ENCODE data around the gene TMEM184A.

Gene TMEM184A

GRCh38 chr7:1567049-1567771, 11.2 kb upstream of the TMEM184A start:
- no peak for DNase-seq

DNA sequence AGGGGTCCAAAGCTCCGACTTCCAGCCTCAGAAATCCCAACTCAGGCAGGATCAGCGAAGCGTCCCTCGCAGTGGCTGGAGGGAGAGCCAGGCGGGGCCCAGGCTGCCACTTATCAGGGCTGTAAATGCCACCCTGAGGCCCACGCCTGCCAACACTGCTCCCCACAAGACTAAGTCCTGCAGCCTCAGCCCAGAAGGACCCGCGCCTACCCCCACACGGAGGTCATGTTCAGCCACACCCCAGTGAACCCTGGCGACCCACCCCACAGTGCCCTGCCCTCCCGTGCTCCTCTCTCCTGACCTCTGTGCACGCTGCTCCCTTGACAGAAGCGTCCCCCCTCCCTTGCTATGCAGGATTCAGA, 10.7 kb upstream of the TMEM184A start:
- DNase-seq, result no peak

DNA sequence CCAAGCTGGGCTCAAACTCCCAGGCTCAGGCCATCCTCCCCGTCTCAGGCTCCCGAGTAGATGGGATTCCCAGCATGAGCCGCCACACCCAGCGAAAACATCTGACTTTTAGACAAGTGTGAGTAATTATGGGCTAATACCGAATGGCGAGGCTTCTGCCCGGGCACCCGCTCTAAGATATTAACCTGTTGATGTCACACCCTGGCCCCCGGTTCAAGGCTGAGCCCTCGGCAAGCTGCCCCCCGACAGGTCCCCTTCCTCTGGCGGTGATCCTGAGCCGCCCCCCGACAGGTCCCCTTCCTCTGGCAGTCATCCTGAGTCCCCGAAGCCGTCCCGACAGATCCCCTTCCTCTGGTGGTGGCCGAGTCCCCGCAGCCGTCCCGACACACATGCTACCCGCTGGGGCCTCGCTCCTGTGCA, 8.6 kb upstream of the TMEM184A start:
- no peak for DNase-seq

DNA sequence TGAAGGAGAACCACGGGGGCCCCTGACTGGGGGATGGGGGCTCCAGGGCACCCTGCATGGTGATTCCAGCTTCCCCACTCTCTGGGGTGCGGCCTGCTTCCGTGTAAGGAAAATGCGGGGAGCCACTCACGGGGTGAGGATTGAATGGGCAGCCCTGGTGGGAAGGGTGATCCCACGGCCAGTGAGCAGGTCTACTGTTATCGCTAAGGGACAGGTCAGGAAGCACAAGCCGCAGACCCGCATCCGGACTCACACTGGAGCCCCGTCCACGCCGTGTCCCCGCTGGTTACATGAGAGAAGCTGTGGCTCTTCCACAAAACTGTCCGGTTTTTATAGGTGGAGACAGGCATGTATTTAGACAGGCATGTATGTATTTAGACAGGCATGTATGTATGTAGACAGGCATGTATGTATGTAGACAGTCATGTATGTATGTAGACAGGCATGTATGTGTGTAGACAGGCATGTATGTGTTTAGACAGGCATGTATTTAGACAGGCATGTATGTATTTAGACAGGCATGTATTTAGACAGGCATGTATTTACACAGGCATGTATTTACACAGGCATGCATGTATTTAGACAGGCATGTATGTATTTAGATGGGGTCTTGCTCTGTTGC, 8.1 kb upstream of the TMEM184A start:
- DNase-seq, result no peak

- peak; percentile 50 for DNase-seq
These were observed 6.6 kb upstream of the TMEM184A start for GRCh38 chr7:1562597-1563051.

DNA sequence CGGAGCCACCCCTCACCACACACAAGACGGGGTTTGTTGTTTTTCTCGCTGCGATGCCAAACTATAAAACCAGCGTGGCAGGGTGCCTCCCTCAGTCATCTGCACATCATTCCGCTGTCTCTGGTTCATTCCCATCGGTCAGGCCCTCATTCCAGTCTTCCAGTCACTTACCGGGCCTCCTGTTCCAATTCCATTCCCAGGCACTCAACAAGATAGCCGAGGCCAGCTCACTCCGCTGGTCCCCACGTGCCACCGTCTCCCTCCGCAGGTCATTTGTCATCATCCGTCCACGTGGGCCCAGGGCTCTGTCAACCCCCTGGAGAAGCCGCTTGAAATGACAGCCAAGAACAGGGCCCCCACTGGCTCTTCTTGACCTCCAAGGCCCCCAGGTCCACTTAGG, 6.1 kb upstream of the TMEM184A start:
- peak; percentile 43 for DNase-seq

DNA sequence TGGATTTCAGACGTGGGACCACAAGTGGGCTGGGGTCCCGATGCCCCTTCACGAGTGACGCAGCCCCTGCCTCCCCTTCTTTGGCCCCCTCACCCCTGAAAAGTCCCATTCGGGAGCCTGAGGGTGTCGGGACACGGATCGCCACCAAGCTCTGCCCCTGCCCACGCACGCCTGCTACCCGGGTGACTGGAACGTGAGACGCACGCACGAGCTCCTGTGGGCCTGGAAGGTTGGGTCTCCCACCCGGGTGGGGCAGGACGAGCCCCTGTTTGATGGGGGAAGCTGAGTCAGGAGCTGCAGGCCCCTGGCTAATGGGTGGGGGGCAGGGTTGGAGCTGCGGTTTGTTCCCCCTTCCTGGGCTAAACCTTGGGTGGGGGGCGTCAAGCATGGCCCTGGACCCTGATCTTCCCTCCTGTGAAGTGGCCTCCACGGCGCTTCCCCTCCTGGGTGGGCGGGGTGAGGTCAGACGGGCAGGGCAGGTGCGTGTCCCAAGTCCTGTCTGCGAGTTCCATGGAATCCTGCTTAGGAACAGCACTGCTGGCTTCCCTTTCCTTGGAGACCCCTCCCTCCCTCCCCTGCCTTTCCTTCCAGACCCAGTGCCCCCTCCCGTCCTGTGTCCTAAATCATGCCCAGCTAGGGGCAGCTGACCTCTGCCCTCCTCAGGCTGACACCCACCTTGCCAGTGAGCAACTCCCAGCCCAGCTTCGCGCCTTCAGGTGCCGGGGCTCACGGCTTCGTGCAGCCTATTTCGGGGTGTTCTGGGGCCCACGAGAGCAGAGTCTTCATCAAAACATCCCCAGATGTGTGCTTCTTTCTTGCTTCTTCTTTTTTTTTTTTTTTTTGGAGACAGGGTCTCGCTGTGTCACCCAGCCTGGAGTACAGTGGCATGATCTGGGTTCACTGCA, 5.3 kb upstream of the TMEM184A start:
- DNase-seq, result no peak

GRCh38 chr7:1560620-1561031, 4.6 kb upstream of the TMEM184A start:
- no peak for DNase-seq

- no peak for DNase-seq
These were observed 3.9 kb upstream of the TMEM184A start for GRCh38 chr7:1559626-1560590.

- no peak for DNase-seq
These were observed 3.0 kb upstream of the TMEM184A start for GRCh38 chr7:1558841-1559625.

- DNase-seq, result no peak
These were observed 2.3 kb upstream of the TMEM184A start for GRCh38 chr7:1558181-1558811.

GRCh38 chr7:1557771-1558170, 1.8 kb upstream of the TMEM184A start:
- DNase-seq, result no peak

DNA sequence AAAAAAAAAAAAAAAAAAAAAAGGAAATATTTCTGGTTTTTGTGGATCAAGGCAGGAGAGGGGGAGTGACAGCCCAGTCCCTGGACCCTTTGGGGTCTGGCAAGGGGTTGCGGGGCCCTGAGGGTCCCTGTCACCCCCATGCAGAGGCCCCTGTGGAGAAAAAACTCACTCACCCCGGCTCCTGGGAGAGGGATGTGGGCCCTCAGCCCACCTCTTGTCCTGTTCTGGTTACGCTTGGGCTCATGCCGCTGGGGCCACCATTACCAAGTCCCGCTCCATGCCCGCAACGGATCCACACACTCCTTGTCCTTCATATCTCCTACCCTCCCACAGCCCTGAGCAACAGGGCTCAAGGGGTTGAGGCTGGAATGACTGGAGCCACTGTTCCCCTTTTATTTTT, 1.0 kb upstream of the TMEM184A start:
- no peak for DNase-seq

DNA sequence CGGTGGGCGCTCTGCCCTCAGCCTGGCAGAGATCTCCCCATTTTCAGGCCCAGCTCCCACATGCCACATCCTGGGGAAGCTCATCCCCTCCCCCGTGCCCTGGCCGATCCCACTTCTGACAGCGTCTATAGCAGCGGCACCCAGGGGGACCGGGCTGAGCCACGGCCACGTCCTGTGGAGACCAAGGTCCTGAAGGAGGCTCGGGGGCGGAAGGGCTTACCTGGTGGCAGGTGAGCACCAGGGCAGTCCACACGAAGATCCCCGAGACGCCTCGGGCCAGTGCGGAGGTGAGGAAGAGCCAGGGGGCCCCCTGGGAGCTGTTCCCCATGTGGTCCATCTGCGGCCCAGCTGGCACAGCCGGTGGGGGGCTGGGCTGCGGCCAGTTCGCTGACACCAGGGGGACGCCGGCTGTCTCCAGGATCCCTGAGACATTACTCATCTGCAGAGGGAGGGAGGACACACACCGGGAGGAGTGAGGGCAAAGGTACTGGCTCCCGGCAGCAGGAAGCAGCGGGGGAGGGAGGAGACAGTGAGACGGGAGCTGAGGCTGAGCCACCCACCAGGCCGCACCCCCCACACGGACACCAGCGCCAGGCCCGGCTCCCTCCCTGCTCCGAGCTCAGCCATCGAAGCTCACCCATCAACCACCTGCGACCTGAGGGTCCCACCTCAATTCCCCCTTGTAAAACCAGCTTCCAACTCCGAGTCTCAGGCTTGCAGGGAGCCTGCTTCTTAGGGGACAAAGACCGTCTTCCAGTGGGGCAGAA, 776 bp downstream of the TMEM184A start:
- DNase-seq, result no peak

- DNase-seq, result no peak
These were observed 1.5 kb downstream of the TMEM184A start for GRCh38 chr7:1554333-1555045.

- no peak for DNase-seq
These were observed 2.3 kb downstream of the TMEM184A start for GRCh38 chr7:1553512-1554210.

GRCh38 chr7:1552200-1552599, 3.8 kb downstream of the TMEM184A start:
- no peak for DNase-seq

GRCh38 chr7:1550846-1551155, 5.2 kb downstream of the TMEM184A start:
- no peak for DNase-seq
